Measurements from ENCODE around the gene SEMA4F.

The SEMA4F gene

GRCh38 chr2:74702001-74702715, 48.1 kb downstream of the SEMA4F start:
- H2AFZ ChIP-seq (ENCODE audit: low read depth, low read length), result no peak overlapping the region
- H3K4me3 ChIP-seq (ENCODE audit: low read length), result no peak overlapping the region
- H3K36me3 ChIP-seq (replicated peaks; ENCODE audit: low read depth, low read length), result no peaks in the 10 kb centered on the region
- H3K4me2 ChIP-seq (ENCODE audit: low read length), result no peak overlapping the region
- no peak overlapping the region for H3K9ac ChIP-seq (ENCODE audit: low read length)
- no peak for TF ChIP-seq EZH2phosphoT487 (IDR thresholded peaks at IDR 0.05; ENCODE audit: low read depth)
- no peak for TF ChIP-seq CTCF (IDR thresholded peaks at IDR 0.05; ENCODE audit: low read depth, low read length)
- peaks cover 36% of the 10 kb centered on the region for H3K27me3 ChIP-seq (ENCODE audit: low read depth, low read length)
- peaks cover 7% of the 10 kb centered on the region for H3K4me1 ChIP-seq (ENCODE audit: low read length)
- H4K20me1 ChIP-seq (ENCODE audit: insufficient read depth, low read length), result no peaks in the 10 kb centered on the region
- H3K27ac ChIP-seq (ENCODE audit: low read length), result no peak overlapping the region
- no peaks in the 10 kb centered on the region for H3K9me3 ChIP-seq (ENCODE audit: insufficient read depth, low read length)
- H3K79me2 ChIP-seq (ENCODE audit: low read length), result no peaks in the 10 kb centered on the region

- H3K4me1 ChIP-seq (ENCODE audit: low read length), result peaks cover 7% of the 10 kb centered on the region
- no peak for TF ChIP-seq EZH2phosphoT487 (IDR thresholded peaks at IDR 0.05; ENCODE audit: low read depth)
- H2AFZ ChIP-seq (ENCODE audit: low read depth, low read length), result no peak overlapping the region
- no peak overlapping the region for H3K9ac ChIP-seq (ENCODE audit: low read length)
- no peaks in the 10 kb centered on the region for H3K9me3 ChIP-seq (ENCODE audit: insufficient read depth, low read length)
- H3K4me3 ChIP-seq (ENCODE audit: low read length), result no peak overlapping the region
- H4K20me1 ChIP-seq (ENCODE audit: insufficient read depth, low read length), result no peaks in the 10 kb centered on the region
- peaks cover 42% of the 10 kb centered on the region for H3K27me3 ChIP-seq (ENCODE audit: low read depth, low read length)
- no peak overlapping the region for H3K4me2 ChIP-seq (ENCODE audit: low read length)
- no peaks in the 10 kb centered on the region for H3K36me3 ChIP-seq (replicated peaks; ENCODE audit: low read depth, low read length)
- H3K79me2 ChIP-seq (ENCODE audit: low read length), result no peaks in the 10 kb centered on the region
- H3K27ac ChIP-seq (ENCODE audit: low read length), result no peak overlapping the region
These were observed 49.3 kb downstream of the SEMA4F start for GRCh38 chr2:74703373-74703772.

GRCh38 chr2:74704216-74704615, 50.2 kb downstream of the SEMA4F start:
- H3K4me3 ChIP-seq (ENCODE audit: low read length), result no peak overlapping the region
- no peaks in the 10 kb centered on the region for H3K36me3 ChIP-seq (replicated peaks; ENCODE audit: low read depth, low read length)
- no peak overlapping the region for H3K4me2 ChIP-seq (ENCODE audit: low read length)
- peaks cover 40% of the 10 kb centered on the region for H3K27me3 ChIP-seq (ENCODE audit: low read depth, low read length)
- H3K9ac ChIP-seq (ENCODE audit: low read length), result no peak overlapping the region
- H3K4me1 ChIP-seq (ENCODE audit: low read length), result peaks cover 7% of the 10 kb centered on the region
- H4K20me1 ChIP-seq (ENCODE audit: insufficient read depth, low read length), result no peaks in the 10 kb centered on the region
- TF ChIP-seq EZH2phosphoT487 (IDR thresholded peaks at IDR 0.05; ENCODE audit: low read depth) (no peak), CTCF (IDR thresholded peaks at IDR 0.05; ENCODE audit: low read depth, low read length) (no peak)
- no peaks in the 10 kb centered on the region for H3K9me3 ChIP-seq (ENCODE audit: insufficient read depth, low read length)
- H3K27ac ChIP-seq (ENCODE audit: low read length), result no peak overlapping the region
- no peak overlapping the region for H2AFZ ChIP-seq (ENCODE audit: low read depth, low read length)
- no peaks in the 10 kb centered on the region for H3K79me2 ChIP-seq (ENCODE audit: low read length)

- TF ChIP-seq CTCF (IDR thresholded peaks at IDR 0.05; ENCODE audit: low read depth, low read length) (no peak), EZH2phosphoT487 (IDR thresholded peaks at IDR 0.05; ENCODE audit: low read depth) (no peak)
- Histone ChIP-seq H3K4me3 (ENCODE audit: low read length) (no peak overlapping the region), H3K27me3 (ENCODE audit: low read depth, low read length) (peaks cover 17% of the 10 kb centered on the region), H4K20me1 (ENCODE audit: insufficient read depth, low read length) (no peaks in the 10 kb centered on the region), H3K27ac (ENCODE audit: low read length) (no peak overlapping the region), H3K4me1 (ENCODE audit: low read length) (no peaks in the 10 kb centered on the region), H3K79me2 (ENCODE audit: low read length) (no peaks in the 10 kb centered on the region), H2AFZ (ENCODE audit: low read depth, low read length) (no peak overlapping the region), H3K9ac (ENCODE audit: low read length) (no peak overlapping the region), H3K9me3 (ENCODE audit: insufficient read depth, low read length) (no peaks in the 10 kb centered on the region), H3K4me2 (ENCODE audit: low read length) (no peak overlapping the region), H3K36me3 (replicated peaks; ENCODE audit: low read depth, low read length) (no peaks in the 10 kb centered on the region)
These were observed 52.7 kb downstream of the SEMA4F start for GRCh38 chr2:74706741-74707140.

Data from OCI-LY3 (cell line).